Muscle of leg (tissue), 16 donors: ENCODE results near the gene PRKCG. TPM values are rescaled to one million over a fixed set of nuclear protein-coding genes. Genes with fewer than 3 reads are reported as not detected.
A peak's percentile ranks its signal among the peaks of the same experiment; 100 is the strongest.
"Not testable (repeated sequence)": the region's sequence is repeated elsewhere in the genome, so short reads cannot be mapped to it uniquely, and the experiment has no call there.

Experiments
- DNase-seq: peaks from one replicate; pipeline ENCODE4 v3.0.0; 2013
- H3K27ac ChIP-seq: one replicate; pipeline ENCODE4 v1.5.1; 2013; ENCODE audit warnings: mild to moderate bottlenecking, low read length, control low read depth
- H3K27me3 ChIP-seq: one replicate; pipeline ENCODE4 v1.6.1; 2013; ENCODE audit warnings: low read length; ENCODE audit not compliant: control insufficient read depth, insufficient read depth
- H3K36me3 ChIP-seq: one replicate; pipeline ENCODE4 v1.6.1; 2013; ENCODE audit warnings: low read length; ENCODE audit not compliant: control insufficient read depth, insufficient read depth
- H3K4me1 ChIP-seq: one replicate; pipeline ENCODE4 v1.6.1; 2013; ENCODE audit warnings: low read length; ENCODE audit not compliant: control insufficient read depth, insufficient read depth
- H3K4me3 ChIP-seq: one replicate; pipeline ENCODE4 v1.5.1; 2013; ENCODE audit warnings: low read length, control low read depth
- H3K9me3 ChIP-seq: replicated peaks from 2 replicates; pipeline ENCODE4 v1.6.1; 2013; ENCODE audit warnings: low read depth, low read length; ENCODE audit not compliant: control insufficient read depth
- WGBS: methylation state at CpG from one replicate; pipeline ENCODE4 v1.1.5; 2013; ENCODE audit warnings: missing lambda C conversion rate; ENCODE audit not compliant: insufficient coverage; 5-methylcytosine and 5-hydroxymethylcytosine counted together
- long read RNA-seq, 11 donors: transcript quantifications; one replicate each; lab custom pipeline, GENCODE V29; 2026
- polyA plus RNA-seq, 8 donors: library from polyadenylated mRNA; unstranded; fragments of 120-200 nt; gene quantifications; one replicate each; pipeline versions ENCODE4 v1.2.1 to v1.2.3, GENCODE V29; 2013; ENCODE audit warnings: inconsistent platforms in 1 of 8, low replicate concordance in 1 of 8; ENCODE audit not compliant: insufficient read length in 8 of 8, insufficient read depth in 1 of 8
- total RNA-seq: library from RNA; stranded (reverse); fragments of 120-200 nt; gene quantifications from one replicate; pipeline ENCODE4 v1.2.4, GENCODE V29; 2013

The PRKCG gene
- total RNA-seq: not detected
- 1 to 10 TPM in 1 of 8 donors, under 1 TPM in 7; 0.08 to 1.1 (median 0.32) TPM for polyA plus RNA-seq
- long read RNA-seq, donor 1: 0 reads
- long read RNA-seq, donor 2: 0 reads
- long read RNA-seq, donor 3: 0 reads
- long read RNA-seq, donor 4: 0 reads
- long read RNA-seq, donor 5: 0 reads
- long read RNA-seq, donor 6: 0 reads
- long read RNA-seq, donor 7: 0 reads
- long read RNA-seq, donor 8: 0 reads
- long read RNA-seq, donor 9: 0 reads
- long read RNA-seq, donor 10: 0 reads
- long read RNA-seq, donor 11: 0 reads

DNA sequence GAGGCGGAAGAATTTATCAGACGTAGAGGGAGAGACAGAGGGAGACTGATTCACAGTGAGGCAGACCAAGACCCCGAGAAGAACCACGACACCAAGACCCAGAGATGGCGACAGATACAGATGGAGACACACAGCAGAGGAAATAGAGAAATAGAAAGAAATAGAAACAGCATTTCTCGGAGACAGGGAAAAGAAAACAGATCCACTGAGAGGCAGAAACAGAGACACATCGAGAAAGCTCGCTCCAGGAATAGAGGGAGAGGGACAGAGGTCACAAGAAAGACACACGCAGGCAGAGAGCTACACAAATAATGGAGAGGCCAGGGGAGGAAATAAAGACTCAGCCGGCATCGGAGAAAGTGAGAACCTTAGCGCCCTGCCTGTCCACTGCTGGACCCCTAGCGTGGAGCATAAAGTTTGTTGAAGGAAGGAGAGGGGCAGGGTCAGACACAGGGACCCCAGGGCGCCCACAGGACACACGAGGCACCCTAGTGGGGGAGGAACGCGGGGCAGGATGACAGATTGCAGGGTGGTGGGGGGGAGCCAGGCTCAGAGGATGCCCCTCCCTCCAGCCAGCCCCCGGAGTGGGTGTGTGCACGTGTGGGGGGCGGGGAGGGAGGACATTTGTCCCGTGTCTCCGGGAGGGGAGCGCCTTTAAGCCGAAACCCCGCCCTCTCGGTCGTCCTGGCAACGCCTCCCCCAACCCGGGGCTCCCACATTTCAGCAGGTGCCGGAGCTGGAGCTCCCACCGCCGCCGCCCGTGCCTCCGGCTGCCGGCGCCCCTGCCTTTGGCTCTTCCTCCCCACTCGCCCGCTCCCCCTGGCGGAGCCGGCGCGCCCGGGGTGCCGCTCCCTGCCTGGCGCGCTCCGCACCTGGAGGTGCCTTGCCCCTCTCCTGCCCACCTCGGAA is at the start of gene PRKCG:
PRKCG (plus strand) TSS at position 716 of the 909 bp plus-strand sequence. CDS start 298 bp downstream, outside the sequence.
- Histone ChIP-seq H3K4me3 (peak within 1 kb of the TSS; percentile 29), H3K36me3 (peaks cover 6% of the 10 kb centered on the region), H3K27me3 (peaks cover 66% of the 10 kb centered on the region), H3K4me1 (peaks cover 46% of the 10 kb centered on the region), H3K9me3 (no peaks in the 10 kb centered on the region), H3K27ac (no peak within 1 kb of the TSS)
- WGBS: 1% methylated on average over 45 of the region's 49 CpGs
- DNase-seq: peak; percentile 62

- H3K4me3 ChIP-seq, DNase-seq, H3K9me3 ChIP-seq, H3K4me1 ChIP-seq, H3K27ac ChIP-seq, H3K36me3 ChIP-seq, H3K27me3 ChIP-seq: not testable (repeated sequence)
- 6% methylated on average over 7 of the region's 13 CpGs for WGBS
These were observed 49.1 kb upstream of the PRKCG start for GRCh38 chr19:53832861-53833260.

GRCh38 chr19:53838446-53838845 is 43.6 kb upstream of the PRKCG start:
- DNase-seq, H3K27me3 ChIP-seq, H3K9me3 ChIP-seq, H3K27ac ChIP-seq, H3K36me3 ChIP-seq, H3K4me3 ChIP-seq, H3K4me1 ChIP-seq: not testable (repeated sequence)
- WGBS: no CpG with 5 or more reads among the region's 5 CpGs

DNA sequence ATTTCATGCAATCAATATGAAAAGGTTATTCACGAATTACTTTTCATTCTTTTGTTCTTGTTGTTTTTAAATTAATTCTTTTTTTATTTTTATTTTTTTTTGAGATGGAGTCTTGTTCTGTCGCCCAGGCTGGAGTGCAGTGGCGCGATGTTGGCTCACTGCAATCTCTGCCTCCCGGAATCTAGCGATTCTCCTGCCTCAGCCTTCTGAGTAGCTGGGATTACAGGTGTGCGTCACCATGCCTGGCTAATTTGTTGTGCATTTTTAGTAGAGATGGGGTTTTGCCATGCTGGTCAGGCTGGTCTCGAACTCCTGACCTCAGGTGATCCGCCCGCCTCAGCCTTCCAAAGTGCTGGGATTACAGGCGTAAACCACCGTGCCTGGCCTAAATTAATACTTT is 41.8 kb upstream of the PRKCG start:
- not testable (repeated sequence) for H3K36me3 ChIP-seq, H3K27me3 ChIP-seq, H3K9me3 ChIP-seq, H3K4me1 ChIP-seq, H3K27ac ChIP-seq, H3K4me3 ChIP-seq, DNase-seq
- 100% methylated on average over 1 of the region's 12 CpGs for WGBS

DNA sequence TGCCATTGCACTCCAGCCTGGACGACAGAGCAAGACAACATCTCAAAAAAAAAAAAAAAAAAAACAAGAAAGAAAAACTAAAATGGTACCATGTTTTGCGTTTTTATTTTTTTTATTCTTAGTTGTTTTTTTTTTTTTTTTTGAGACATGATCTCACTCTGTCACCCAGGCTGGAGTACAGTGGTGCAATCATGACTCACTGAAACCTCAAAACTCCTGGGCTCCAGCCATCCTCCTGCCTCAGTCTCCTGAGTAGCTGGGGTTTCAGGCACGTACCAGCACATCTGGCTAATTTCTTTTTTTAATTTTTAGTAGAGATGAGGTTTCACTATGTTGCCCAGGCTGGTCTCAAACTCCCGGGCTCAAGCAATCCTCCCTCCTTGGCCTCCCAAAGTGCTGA is 41.1 kb upstream of the PRKCG start:
- H3K36me3 ChIP-seq, H3K27me3 ChIP-seq, H3K4me3 ChIP-seq, H3K27ac ChIP-seq, DNase-seq, H3K9me3 ChIP-seq, H3K4me1 ChIP-seq: not testable (repeated sequence)
- no CpG with 5 or more reads among the region's 4 CpGs for WGBS

DNA sequence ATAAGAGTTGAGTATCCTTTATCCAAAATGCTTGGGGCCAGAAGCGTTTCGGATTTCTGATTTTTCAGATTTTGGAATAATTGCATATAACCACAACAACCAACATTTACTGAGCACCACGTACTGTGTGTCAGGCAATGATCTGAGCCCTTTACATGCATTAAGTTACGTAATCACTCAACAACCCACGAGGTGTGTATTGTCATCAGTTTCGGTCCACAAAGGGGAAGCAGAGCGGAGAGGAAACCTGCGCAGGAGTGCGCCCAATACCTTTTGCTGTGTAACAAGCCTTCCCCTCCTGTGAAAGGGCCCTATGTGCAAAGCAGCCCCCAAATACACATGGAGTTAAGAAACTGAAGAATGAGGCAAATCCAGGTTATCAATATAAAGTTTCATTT is 37.1 kb upstream of the PRKCG start:
- Histone ChIP-seq H3K27me3 (no peaks in the 10 kb centered on the region), H3K36me3 (no peaks in the 10 kb centered on the region), H3K9me3 (no peaks in the 10 kb centered on the region), H3K4me3 (no peak overlapping the region), H3K4me1 (peaks cover 2% of the 10 kb centered on the region), H3K27ac (no peak overlapping the region)
- 77% methylated on average over 5 of the region's 9 CpGs for WGBS
- peak; percentile 26 for DNase-seq

GRCh38 chr19:53847555-53847954 is 34.4 kb upstream of the PRKCG start:
- H3K27ac ChIP-seq: no peak overlapping the region
- no peaks in the 10 kb centered on the region for H3K9me3 ChIP-seq
- 42% methylated on average over 6 of the region's 8 CpGs for WGBS
- H3K4me3 ChIP-seq: no peak overlapping the region
- no peaks in the 10 kb centered on the region for H3K36me3 ChIP-seq
- DNase-seq: no peak
- H3K4me1 ChIP-seq: peaks cover 2% of the 10 kb centered on the region
- no peaks in the 10 kb centered on the region for H3K27me3 ChIP-seq

- Histone ChIP-seq H3K27ac (peak overlapping the region; percentile 87), H3K4me3 (no peak overlapping the region), H3K27me3 (no peaks in the 10 kb centered on the region), H3K36me3 (no peaks in the 10 kb centered on the region), H3K4me1 (peaks cover 2% of the 10 kb centered on the region), H3K9me3 (no peaks in the 10 kb centered on the region)
- WGBS: 31% methylated on average over 8 of the region's 11 CpGs
- peak; percentile 89 for DNase-seq
These were observed 32.7 kb upstream of the PRKCG start for GRCh38 chr19:53849237-53849676.

DNA sequence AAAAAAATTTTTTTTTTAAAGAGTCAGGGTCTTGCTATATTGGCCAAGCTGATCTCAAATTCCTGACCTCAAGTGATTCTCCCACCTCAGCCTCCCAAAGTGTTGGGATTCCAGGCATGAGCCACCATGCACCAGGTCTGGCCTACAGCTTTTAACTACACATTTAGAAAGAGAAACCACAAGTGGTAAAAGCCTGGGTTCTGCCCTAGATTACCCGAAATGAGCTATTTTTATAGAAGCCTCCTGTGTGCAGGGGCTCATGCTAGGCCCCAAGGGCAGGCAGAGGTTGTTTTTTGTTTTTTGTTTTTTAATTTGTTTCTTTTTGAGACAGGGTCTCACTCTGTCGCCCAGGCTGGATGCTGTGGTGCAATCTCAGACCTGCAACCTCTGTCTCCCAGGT is 28.3 kb upstream of the PRKCG start:
- no peak for DNase-seq
- 100% methylated on average over 1 of the region's 2 CpGs for WGBS
- H3K9me3 ChIP-seq: no peaks in the 10 kb centered on the region
- no peak overlapping the region for H3K4me3 ChIP-seq
- H3K36me3 ChIP-seq: no peaks in the 10 kb centered on the region
- H3K4me1 ChIP-seq: peaks cover 3% of the 10 kb centered on the region
- no peaks in the 10 kb centered on the region for H3K27me3 ChIP-seq
- H3K27ac ChIP-seq: no peak overlapping the region

- peaks cover 22% of the 10 kb centered on the region for H3K4me1 ChIP-seq
- H3K9me3 ChIP-seq: no peaks in the 10 kb centered on the region
- no peak overlapping the region for H3K27ac ChIP-seq
- H3K27me3 ChIP-seq: no peaks in the 10 kb centered on the region
- no peak for DNase-seq
- no peaks in the 10 kb centered on the region for H3K36me3 ChIP-seq
- WGBS: 79% methylated on average over 4 of the region's 6 CpGs
- H3K4me3 ChIP-seq: no peak overlapping the region
These were observed 17.6 kb upstream of the PRKCG start for GRCh38 chr19:53864308-53864836.
